Uterus (tissue), 2 donors: Measurements from ENCODE around the gene LRP11.

Source experiments
- CTCF ChIP-seq, 4 experiments: fragments of 200-600 bp in 2 of 4; fragments of 450-650 bp in 2 of 4; sonication (generic) in 2 of 4; IDR thresholded peaks; one replicate each; pipeline ENCODE4 v1.5.1; 2016 to 2019; ENCODE audit warnings: antibody characterized with exemption in 4 of 4, mild to moderate bottlenecking in 2 of 4, moderate library complexity in 1 of 4
- POLR2A ChIP-seq, 2 donors: fragments of 450-650 bp; IDR thresholded peaks; one replicate each; pipeline ENCODE4 v1.6.1; 2016; ENCODE audit warnings: antibody characterized with exemption in 2 of 2, mild to moderate bottlenecking in 1 of 2, moderate library complexity in 1 of 2

GRCh38 chr6:149907317-149907716, 43.2 kb upstream of the LRP11 start:
- TF ChIP-seq POLR2A (IDR thresholded peaks at IDR 0.05) = no peak
- no peak for TF ChIP-seq CTCF (IDR thresholded peaks at IDR 0.05)
